Sigmoid colon (tissue), 3 donors: ENCODE results near the gene RNF169.

Experiments used
- POLR2A ChIP-seq, 2 donors: fragments of 450-650 bp; IDR thresholded peaks; one replicate each; pipeline ENCODE4 v1.6.1; 2016; ENCODE audit warnings: antibody characterized with exemption in 2 of 2, mild to moderate bottlenecking in 2 of 2, moderate library complexity in 2 of 2
- TF ChIP-seq, protein P1 (sequence below), 4 experiments: fragments of 450-650 bp in 3 of 4; fragments of 200-600 bp in 1 of 4; IDR thresholded peaks; one replicate each; pipeline ENCODE4 v1.5.1; 2016 to 2019; ENCODE audit warnings: antibody characterized with exemption in 4 of 4, mild to moderate bottlenecking in 3 of 4, moderate library complexity in 2 of 4

DNA sequence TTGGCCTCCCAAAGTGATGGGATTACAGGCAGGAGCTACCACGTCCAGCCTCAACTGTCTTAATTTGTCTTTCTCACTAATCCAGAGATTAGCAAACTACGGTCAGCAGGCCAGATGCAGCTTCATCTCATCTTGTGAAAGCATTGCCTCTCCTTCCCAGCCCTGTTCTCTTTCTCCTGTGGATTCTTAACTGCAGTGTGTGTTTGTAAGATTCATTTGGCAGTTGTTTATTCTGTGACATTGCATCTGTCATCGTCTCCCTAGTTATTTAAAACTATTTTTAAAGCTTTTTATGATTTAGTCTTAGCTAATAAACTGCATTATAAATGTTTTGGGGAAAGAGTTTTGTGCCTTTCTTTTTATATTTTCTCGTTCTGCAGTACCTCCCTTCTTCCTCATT is 29.2 kb downstream of the RNF169 start:
- TF ChIP-seq, protein P1, sequence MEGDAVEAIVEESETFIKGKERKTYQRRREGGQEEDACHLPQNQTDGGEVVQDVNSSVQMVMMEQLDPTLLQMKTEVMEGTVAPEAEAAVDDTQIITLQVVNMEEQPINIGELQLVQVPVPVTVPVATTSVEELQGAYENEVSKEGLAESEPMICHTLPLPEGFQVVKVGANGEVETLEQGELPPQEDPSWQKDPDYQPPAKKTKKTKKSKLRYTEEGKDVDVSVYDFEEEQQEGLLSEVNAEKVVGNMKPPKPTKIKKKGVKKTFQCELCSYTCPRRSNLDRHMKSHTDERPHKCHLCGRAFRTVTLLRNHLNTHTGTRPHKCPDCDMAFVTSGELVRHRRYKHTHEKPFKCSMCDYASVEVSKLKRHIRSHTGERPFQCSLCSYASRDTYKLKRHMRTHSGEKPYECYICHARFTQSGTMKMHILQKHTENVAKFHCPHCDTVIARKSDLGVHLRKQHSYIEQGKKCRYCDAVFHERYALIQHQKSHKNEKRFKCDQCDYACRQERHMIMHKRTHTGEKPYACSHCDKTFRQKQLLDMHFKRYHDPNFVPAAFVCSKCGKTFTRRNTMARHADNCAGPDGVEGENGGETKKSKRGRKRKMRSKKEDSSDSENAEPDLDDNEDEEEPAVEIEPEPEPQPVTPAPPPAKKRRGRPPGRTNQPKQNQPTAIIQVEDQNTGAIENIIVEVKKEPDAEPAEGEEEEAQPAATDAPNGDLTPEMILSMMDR (IDR thresholded peaks at IDR 0.05): no peak
- no peak for TF ChIP-seq POLR2A (IDR thresholded peaks at IDR 0.05)
